Measurements from ENCODE around the gene PSMG3.
A peak's percentile ranks its signal among the peaks of the same experiment; 100 is the strongest.
"Not testable (repeated sequence)": the region's sequence is repeated elsewhere in the genome, so short reads cannot be mapped to it uniquely, and the experiment has no call there.

The PSMG3 gene

GRCh38 chr7:1596181-1597043 is 26.6 kb upstream of the PSMG3 start:
- DNase-seq = no peak

GRCh38 chr7:1595636-1596035 is 25.8 kb upstream of the PSMG3 start:
- DNase-seq = no peak

- DNase-seq = no peak
Measured at GRCh38 chr7:1595027-1595426, 25.2 kb upstream of the PSMG3 start.

GRCh38 chr7:1593904-1594421 is 24.1 kb upstream of the PSMG3 start:
- DNase-seq = no peak

GRCh38 chr7:1593091-1593866 is 23.4 kb upstream of the PSMG3 start:
- DNase-seq = peak; percentile 51

- DNase-seq = no peak
Measured at GRCh38 chr7:1592299-1592871, 22.6 kb upstream of the PSMG3 start.

GRCh38 chr7:1591876-1592275 is 22.0 kb upstream of the PSMG3 start:
- DNase-seq = no peak

- DNase-seq = no peak
Measured at GRCh38 chr7:1591396-1591795, 21.6 kb upstream of the PSMG3 start.

- DNase-seq = no peak
Measured at GRCh38 chr7:1590887-1591286, 21.1 kb upstream of the PSMG3 start.

GRCh38 chr7:1590476-1590875 is 20.6 kb upstream of the PSMG3 start:
- DNase-seq = no peak

- DNase-seq = no peak
Measured at GRCh38 chr7:1588978-1589377, 19.1 kb upstream of the PSMG3 start.

- DNase-seq = no peak
Measured at GRCh38 chr7:1587738-1588137, 17.9 kb upstream of the PSMG3 start.

- DNase-seq = no peak
Measured at GRCh38 chr7:1586827-1587705, 17.2 kb upstream of the PSMG3 start.

GRCh38 chr7:1586126-1586826 is 16.4 kb upstream of the PSMG3 start:
- DNase-seq = no peak

GRCh38 chr7:1585142-1585981 is 15.5 kb upstream of the PSMG3 start:
- DNase-seq = no peak

GRCh38 chr7:1584700-1585099 is 14.9 kb upstream of the PSMG3 start:
- DNase-seq = no peak

GRCh38 chr7:1583241-1583930 is 13.6 kb upstream of the PSMG3 start:
- not testable (repeated sequence) for DNase-seq

- DNase-seq = no peak
Measured at GRCh38 chr7:1580422-1581030, 10.7 kb upstream of the PSMG3 start.

- DNase-seq = peak; percentile 80
Measured at GRCh38 chr7:1579481-1580421, 9.9 kb upstream of the PSMG3 start.

Data from hematopoietic multipotent progenitor cell treated with erythropoietin and hydrocortisone succinate and interleukin-3 and kit ligand, for 6 days (in vitro differentiated cells).